ENCODE results near the gene CYP2A6.
A peak's percentile ranks its signal among the peaks of the same experiment; 100 is the strongest.

The CYP2A6 gene

DNA sequence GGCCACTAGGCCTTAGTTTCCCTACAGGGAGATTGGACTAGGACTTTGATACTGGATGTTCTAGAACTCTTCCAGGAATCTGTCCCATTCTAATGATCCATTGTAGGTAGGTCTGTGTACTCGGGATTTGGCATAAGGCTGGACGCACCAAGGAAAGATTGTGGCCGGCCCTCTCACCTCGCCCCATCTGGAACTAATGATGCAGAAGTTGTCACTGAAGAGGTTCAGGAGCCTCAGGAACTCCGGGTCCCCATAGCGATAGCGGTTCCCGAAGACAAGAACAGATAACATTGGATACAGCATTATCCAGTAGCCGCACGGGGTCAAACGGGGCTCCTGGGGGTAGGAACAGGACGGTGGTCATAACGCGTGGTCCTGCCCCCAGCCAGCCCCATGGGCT lies 40.1 kb downstream of the CYP2A6 start:
- Histone ChIP-seq H4K20me1 (peaks cover 79% of the 10 kb centered on the region), H3K27me3 (peaks cover 26% of the 10 kb centered on the region), H3K4me1 (peaks cover 43% of the 10 kb centered on the region), H3K36me3 (peaks cover 46% of the 10 kb centered on the region), H3K27ac (no peak overlapping the region), H3K9me3 (no peaks in the 10 kb centered on the region), H3K4me3 (no peak overlapping the region), H3K4me2 (peak overlapping the region; percentile 85), H3K9ac (no peak overlapping the region)
- TF ChIP-seq Cebpa-rat (IDR thresholded peaks at IDR 0.05) = no peak

DNA sequence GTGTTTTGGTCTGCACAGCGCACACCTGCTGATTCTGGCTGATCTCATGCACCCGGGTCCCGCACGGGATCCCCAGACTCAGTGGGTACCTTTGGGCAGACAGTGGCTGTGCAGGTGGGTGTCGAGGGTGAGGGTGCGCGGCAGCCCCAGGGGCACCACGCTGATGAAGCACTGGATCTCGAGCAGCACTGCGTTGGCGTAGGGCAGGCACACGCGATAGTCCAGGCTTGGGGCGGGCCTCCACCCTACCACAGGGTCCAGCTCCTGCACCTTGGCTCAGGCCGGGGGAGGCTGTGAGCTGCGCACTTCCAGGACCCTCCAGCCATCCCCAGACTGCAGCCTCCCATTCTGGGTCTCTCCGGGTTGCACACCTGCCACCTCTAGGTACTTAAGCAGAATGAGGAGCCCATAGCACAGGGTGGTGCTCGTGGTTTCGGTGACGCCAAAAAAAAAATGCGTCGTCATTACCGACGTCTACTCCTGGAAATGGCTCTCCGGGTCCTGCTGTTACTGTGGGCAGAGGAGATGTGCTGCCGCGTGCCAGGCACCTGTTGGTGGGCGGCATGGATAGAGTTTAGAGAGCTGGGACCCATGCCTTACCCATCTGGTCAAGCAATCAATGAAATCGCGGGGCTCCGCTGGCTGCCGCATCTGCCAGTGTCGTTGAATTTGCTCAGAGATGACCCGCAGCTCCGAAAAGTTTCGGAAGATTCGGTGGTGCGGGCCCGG lies 40.7 kb downstream of the CYP2A6 start:
- no peak for TF ChIP-seq Cebpa-rat (IDR thresholded peaks at IDR 0.05)
- Histone ChIP-seq H3K4me1 (peaks cover 49% of the 10 kb centered on the region), H3K27ac (no peak overlapping the region), H3K4me2 (no peak overlapping the region), H3K9me3 (no peaks in the 10 kb centered on the region), H3K27me3 (peaks cover 26% of the 10 kb centered on the region), H3K4me3 (no peak overlapping the region), H3K9ac (no peak overlapping the region), H4K20me1 (peaks cover 85% of the 10 kb centered on the region), H3K36me3 (peaks cover 53% of the 10 kb centered on the region)

DNA sequence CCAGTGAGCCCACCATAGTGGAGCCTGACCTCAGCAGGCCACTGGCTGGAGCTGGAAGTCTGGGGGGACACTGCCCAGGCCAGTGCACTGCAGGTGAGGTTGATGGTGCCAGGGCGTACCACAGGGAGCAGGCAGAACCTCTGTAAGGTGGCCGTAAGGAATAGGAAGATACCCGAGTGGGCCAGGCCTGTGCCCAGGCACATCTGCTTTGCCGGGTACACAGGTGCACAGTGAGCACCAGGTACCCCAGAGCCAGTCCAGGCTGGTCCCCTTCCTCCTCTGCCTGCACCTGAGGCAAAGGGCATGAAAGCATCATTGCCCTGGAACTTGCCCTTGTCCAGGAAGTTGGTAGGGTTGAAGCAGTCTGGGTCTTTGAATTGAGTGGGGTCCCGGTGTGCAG lies 41.8 kb downstream of the CYP2A6 start:
- H3K27me3 ChIP-seq = peaks cover 23% of the 10 kb centered on the region
- H3K4me2 ChIP-seq = no peak overlapping the region
- H3K36me3 ChIP-seq = peaks cover 63% of the 10 kb centered on the region
- peaks cover 59% of the 10 kb centered on the region for H3K4me1 ChIP-seq
- no peaks in the 10 kb centered on the region for H3K9me3 ChIP-seq
- H4K20me1 ChIP-seq = peaks cover 95% of the 10 kb centered on the region
- no peak overlapping the region for H3K27ac ChIP-seq
- no peak overlapping the region for H3K9ac ChIP-seq
- H3K4me3 ChIP-seq = no peak overlapping the region
- no peak for TF ChIP-seq Cebpa-rat (IDR thresholded peaks at IDR 0.05)

DNA sequence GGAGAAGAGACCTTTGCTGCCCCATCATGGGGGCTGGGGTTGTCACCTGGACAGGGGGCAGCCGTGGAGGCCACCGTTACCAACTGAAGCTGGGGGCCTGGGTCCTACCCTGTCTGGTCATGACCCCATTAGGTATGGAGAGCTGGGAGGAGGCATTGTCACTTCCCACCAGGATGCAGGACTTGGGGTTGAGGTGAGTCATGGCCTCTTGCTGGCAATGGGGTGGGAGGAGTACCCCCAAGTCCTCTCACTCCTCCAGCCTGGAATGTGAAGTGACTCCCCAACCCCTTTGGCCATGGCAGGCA lies 42.3 kb downstream of the CYP2A6 start:
- no peak overlapping the region for H3K27ac ChIP-seq
- no peak overlapping the region for H3K4me2 ChIP-seq
- TF ChIP-seq Cebpa-rat (IDR thresholded peaks at IDR 0.05) = no peak
- peaks cover 64% of the 10 kb centered on the region for H3K4me1 ChIP-seq
- no peak overlapping the region for H3K4me3 ChIP-seq
- peaks cover 20% of the 10 kb centered on the region for H3K27me3 ChIP-seq
- peaks cover 68% of the 10 kb centered on the region for H3K36me3 ChIP-seq
- H3K9ac ChIP-seq = no peak overlapping the region
- no peaks in the 10 kb centered on the region for H3K9me3 ChIP-seq
- peaks cover 98% of the 10 kb centered on the region for H4K20me1 ChIP-seq

DNA sequence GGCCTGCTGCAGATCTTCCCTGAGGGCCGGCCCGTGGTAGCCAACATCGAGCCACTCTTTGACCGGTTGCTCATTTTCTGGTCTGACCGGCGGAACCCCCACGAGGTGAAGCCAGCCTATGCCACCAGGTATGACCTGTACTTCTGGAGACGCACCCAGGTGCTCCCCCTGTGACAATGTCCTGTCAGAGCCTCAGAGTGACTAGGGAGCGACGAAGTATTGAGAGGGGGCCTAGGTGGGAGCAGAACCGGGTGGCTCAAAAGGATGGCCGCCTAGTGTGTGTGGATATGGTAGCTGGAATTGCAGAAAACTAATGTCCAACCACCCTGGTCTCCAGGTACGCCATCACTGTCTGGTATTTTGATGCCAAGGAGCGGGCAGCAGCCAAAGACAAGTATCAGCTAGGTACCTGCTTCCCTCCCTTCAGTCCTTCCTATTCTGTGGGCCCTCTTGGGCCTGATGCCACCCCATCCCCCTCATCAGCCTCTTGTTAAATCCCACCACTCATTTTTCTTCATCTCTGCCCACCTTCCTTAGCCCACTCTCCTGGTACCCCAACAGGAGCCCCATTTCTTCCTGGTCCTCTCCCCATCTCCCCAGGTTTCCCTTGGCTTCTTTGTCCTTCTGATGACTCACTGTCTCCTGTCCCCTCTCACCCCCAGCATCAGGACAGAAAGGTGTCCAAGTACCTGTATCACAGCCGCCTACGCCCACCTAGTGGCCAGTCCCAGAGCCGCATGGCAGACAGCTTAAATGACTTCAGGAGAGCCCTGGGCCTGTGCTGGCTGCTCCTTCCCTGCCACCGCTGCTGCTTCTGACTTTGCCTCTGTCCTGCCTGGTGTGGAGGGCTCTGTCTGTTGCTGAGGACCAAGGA lies 42.9 kb downstream of the CYP2A6 start:
- H3K4me2 ChIP-seq = peak overlapping the region; percentile 74
- no peak overlapping the region for H3K9ac ChIP-seq
- TF ChIP-seq Cebpa-rat (IDR thresholded peaks at IDR 0.05) = no peak
- H3K9me3 ChIP-seq = no peaks in the 10 kb centered on the region
- no peak overlapping the region for H3K27ac ChIP-seq
- peaks cover 74% of the 10 kb centered on the region for H3K36me3 ChIP-seq
- H3K4me1 ChIP-seq = peaks cover 70% of the 10 kb centered on the region
- H3K4me3 ChIP-seq = no peak overlapping the region
- peaks cover 98% of the 10 kb centered on the region for H4K20me1 ChIP-seq
- H3K27me3 ChIP-seq = peaks cover 14% of the 10 kb centered on the region

DNA sequence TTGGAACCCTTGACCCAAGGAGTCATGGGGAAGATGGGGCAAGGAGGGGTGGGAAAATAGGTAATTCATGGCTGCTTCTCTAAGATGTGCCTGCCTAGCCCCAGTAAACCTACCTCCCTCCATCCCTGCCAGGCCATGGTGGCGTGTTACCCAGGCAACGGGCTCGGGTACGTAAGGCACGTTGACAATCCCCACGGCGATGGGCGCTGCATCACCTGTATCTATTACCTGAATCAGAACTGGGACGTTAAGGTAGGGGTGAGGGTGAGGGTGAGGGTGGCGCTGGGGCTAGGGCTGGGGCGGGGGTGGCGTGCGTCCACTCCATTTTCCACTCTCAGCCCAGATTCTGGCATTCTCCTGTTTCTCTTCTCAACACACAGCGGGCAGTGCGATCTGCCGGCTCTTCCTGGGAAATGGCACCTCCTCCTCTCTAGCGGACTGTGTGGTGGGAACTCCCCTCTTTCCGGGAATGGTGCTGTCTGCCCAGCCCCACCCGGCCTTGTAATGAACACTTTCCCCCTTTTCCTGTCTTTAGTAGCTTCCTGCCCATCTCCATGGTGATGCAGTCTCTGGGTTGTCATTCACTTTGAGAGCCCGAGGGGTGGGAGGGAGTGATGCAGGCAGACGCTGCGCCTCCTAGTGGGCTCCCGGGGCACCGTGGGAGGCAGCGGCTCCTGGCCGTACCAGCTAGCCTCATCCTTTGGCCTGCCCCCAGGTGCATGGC lies 43.7 kb downstream of the CYP2A6 start:
- TF ChIP-seq Cebpa-rat (IDR thresholded peaks at IDR 0.05) = no peak
- Histone ChIP-seq H3K9ac (no peak overlapping the region), H3K4me2 (peak overlapping the region; percentile 74), H4K20me1 (peaks cover 98% of the 10 kb centered on the region), H3K27me3 (peaks cover 6% of the 10 kb centered on the region), H3K27ac (no peak overlapping the region), H3K4me1 (peaks cover 71% of the 10 kb centered on the region), H3K4me3 (no peak overlapping the region), H3K36me3 (peaks cover 79% of the 10 kb centered on the region), H3K9me3 (no peaks in the 10 kb centered on the region)

DNA sequence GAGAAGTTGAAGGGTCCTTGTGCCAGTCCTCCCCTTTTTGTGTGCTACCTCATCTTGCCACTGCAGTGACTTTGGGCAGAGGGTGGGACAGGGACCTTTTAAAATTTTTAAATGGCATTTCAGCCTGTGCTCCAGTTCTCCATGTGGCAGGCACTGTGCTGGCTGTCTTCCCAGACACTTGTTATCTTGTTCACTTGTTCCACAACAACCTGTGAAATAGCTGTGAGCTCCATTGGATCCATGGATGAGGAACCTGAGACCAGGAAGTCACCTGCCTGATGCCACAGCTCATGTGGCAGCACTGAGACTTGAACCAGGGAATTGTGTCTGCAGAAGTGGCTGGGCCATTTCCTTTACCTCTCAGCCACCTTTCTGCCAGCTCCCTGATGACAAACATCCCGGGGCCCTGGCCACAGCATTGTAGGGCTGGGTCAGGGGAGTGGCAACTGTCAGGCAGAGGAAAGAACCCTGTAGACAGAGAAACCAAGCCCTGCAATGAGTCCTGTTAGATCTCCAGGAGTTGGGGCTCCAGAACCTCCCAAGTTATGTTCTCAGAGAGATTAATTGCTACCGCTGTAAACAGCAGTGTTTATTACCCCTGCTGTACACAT lies 44.9 kb downstream of the CYP2A6 start:
- H3K4me1 ChIP-seq = peaks cover 75% of the 10 kb centered on the region
- H3K4me2 ChIP-seq = peak overlapping the region; percentile 94
- no peak for TF ChIP-seq Cebpa-rat (IDR thresholded peaks at IDR 0.05)
- H4K20me1 ChIP-seq = peaks cover 100% of the 10 kb centered on the region
- no peak overlapping the region for H3K4me3 ChIP-seq
- H3K27ac ChIP-seq = no peak overlapping the region
- H3K9me3 ChIP-seq = no peaks in the 10 kb centered on the region
- H3K27me3 ChIP-seq = no peaks in the 10 kb centered on the region
- no peak overlapping the region; the same call in 1 of the 2 replicates for H3K9ac ChIP-seq
- H3K36me3 ChIP-seq = peaks cover 91% of the 10 kb centered on the region

DNA sequence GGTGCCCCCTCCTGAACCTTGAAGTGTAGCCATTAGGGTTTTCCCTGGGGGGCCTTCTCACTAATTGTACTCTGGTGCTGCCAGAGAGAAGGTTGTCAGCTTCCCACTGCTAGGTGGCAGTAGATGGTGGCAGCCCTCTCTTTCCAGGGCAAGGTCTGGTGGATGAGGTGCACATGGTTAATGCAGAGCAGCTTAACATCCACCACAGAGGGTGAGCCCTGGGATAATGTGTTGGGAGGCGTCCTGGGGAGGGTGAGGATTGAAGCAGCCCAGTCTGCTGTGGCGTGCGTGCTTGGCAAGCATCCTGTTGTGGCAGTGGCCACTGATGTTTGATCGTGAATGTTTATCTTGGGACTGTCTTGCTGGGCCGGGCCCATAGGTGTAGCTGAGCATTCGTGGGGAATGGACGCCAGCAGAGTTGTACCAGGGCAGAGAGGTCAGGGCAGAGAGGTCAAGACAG lies 45.4 kb downstream of the CYP2A6 start:
- Histone ChIP-seq H3K9ac (no peak overlapping the region; the same call in 1 of the 2 replicates), H3K36me3 (peaks cover 90% of the 10 kb centered on the region)

More for the DNA sequence above, 45.4 kb downstream of the CYP2A6 start:
- H3K4me3 ChIP-seq = no peak overlapping the region
- no peak for TF ChIP-seq Cebpa-rat (IDR thresholded peaks at IDR 0.05)
- H4K20me1 ChIP-seq = peaks cover 100% of the 10 kb centered on the region
- no peaks in the 10 kb centered on the region for H3K27me3 ChIP-seq
- no peak overlapping the region for H3K27ac ChIP-seq
- H3K4me1 ChIP-seq = peaks cover 78% of the 10 kb centered on the region
- no peaks in the 10 kb centered on the region for H3K9me3 ChIP-seq
- peak overlapping the region; percentile 94 for H3K4me2 ChIP-seq
